ENCODE measurements around the gene SOX3.

GRCh38 chrX:140502491-140503237 lies 2.2 kb downstream of the SOX3 start:
- TF ChIP-seq FOXM1 (IDR thresholded peaks at IDR 0.05; ENCODE audit: borderline replicate concordance) (no peak), LEF1 (IDR thresholded peaks at IDR 0.05; ENCODE audit: borderline replicate concordance) (no peak), FOXK2 (IDR thresholded peaks at IDR 0.05) (no peak), SP1 (IDR thresholded peaks at IDR 0.05) (no peak), ARNT (IDR thresholded peaks at IDR 0.05) (no peak), CTBP1 (IDR thresholded peaks at IDR 0.05; ENCODE audit: borderline replicate concordance) (no peak), TARDBP (IDR thresholded peaks at IDR 0.05) (no peak), PKNOX1 (IDR thresholded peaks at IDR 0.05) (no peak), L3MBTL2 (conservative IDR thresholded peaks at IDR 0.05) (no peak), ELF4 (IDR thresholded peaks at IDR 0.05) (no peak)
